GM23248 (cell line): ENCODE results near the gene LSM14B. TPM values are rescaled to one million over a fixed set of nuclear protein-coding genes. Genes with fewer than 3 reads are reported as not detected.

Experiments
- DNase-seq: peaks from one replicate; pipeline ENCODE4 v3.0.0-alpha.2; 2015
- H2AFZ ChIP-seq: fragments of 200-600 bp; sonication (generic); 2 replicates; pipeline ENCODE4 v1.6.1; 2016; ENCODE audit warnings: antibody characterized with exemption
- H3F3A ChIP-seq: fragments of 200-600 bp; sonication (generic); 2 replicates; pipeline ENCODE4 v1.6.1; 2016; ENCODE audit warnings: mild to moderate bottlenecking, antibody characterized with exemption, mixed run types; ENCODE audit not compliant: insufficient read depth
- H3K27ac ChIP-seq: fragments of 200-600 bp; sonication (generic); 2 replicates; pipeline ENCODE4 v1.5.1; 2016; ENCODE audit warnings: mild to moderate bottlenecking
- H3K27me3 ChIP-seq: fragments of 200-600 bp; sonication (generic); replicated peaks from 2 replicates; pipeline ENCODE4 v1.6.1; 2016; ENCODE audit warnings: mild to moderate bottlenecking; ENCODE audit not compliant: insufficient read depth
- H3K36me3 ChIP-seq: fragments of 200-600 bp; sonication (generic); 2 replicates; pipeline ENCODE4 v1.6.1; 2016; ENCODE audit warnings: low read depth, mild to moderate bottlenecking
- H3K4me1 ChIP-seq: fragments of 200-600 bp; sonication (generic); 2 replicates; pipeline ENCODE4 v1.6.1; 2016; ENCODE audit warnings: mild to moderate bottlenecking; ENCODE audit not compliant: insufficient read depth
- H3K4me2 ChIP-seq: fragments of 200-600 bp; sonication (generic); one replicate; pipeline ENCODE4 v1.6.1; 2016; ENCODE audit warnings: mild to moderate bottlenecking; ENCODE audit not compliant: unreplicated experiment
- H3K4me3 ChIP-seq: fragments of 200-600 bp; sonication (generic); 2 replicates; pipeline ENCODE4 v1.5.1; 2016; ENCODE audit warnings: mild to moderate bottlenecking
- H3K79me2 ChIP-seq: fragments of 200-600 bp; sonication (generic); 2 replicates; pipeline ENCODE4 v1.6.1; 2016; ENCODE audit warnings: mild to moderate bottlenecking; ENCODE audit not compliant: insufficient read depth
- H3K9ac ChIP-seq: fragments of 200-600 bp; sonication (generic); 2 replicates; pipeline ENCODE4 v1.6.1; 2016; ENCODE audit warnings: mild to moderate bottlenecking
- H3K9me2 ChIP-seq: fragments of 200-600 bp; sonication (generic); 2 replicates; pipeline ENCODE4 v1.6.1; 2016; ENCODE audit warnings: mixed run types, mild to moderate bottlenecking, moderate library complexity; ENCODE audit not compliant: insufficient read depth
- H3K9me3 ChIP-seq: fragments of 200-600 bp; sonication (generic); one replicate; pipeline ENCODE4 v1.6.1; 2017; ENCODE audit warnings: low read depth
- H4K20me1 ChIP-seq: fragments of 200-600 bp; sonication (generic); 2 replicates; pipeline ENCODE4 v1.6.0; 2016; ENCODE audit not compliant: insufficient read depth
- EZH2 ChIP-seq: fragments of 200-600 bp; sonication (generic); IDR thresholded peaks from 2 replicates; pipeline ENCODE4 v1.6.1; 2018; ENCODE audit warnings: antibody characterized with exemption, mild to moderate bottlenecking; ENCODE audit not compliant: insufficient read depth, poor library complexity, severe bottlenecking
- EZH2phosphoT487 ChIP-seq: fragments of 200-600 bp; sonication (generic); IDR thresholded peaks from 2 replicates; pipeline ENCODE4 v1.6.1; 2018; ENCODE audit warnings: antibody characterized with exemption, moderate library complexity, mild to moderate bottlenecking, low read depth; ENCODE audit not compliant: insufficient read depth
- WGBS, 2 experiments: methylation state at CpG; one replicate each; pipeline ENCODE4 v1.1.6; 2015 to 2017; ENCODE audit warnings: low lambda C conversion rate in 2 of 2, low coverage in 1 of 2; ENCODE audit errors: missing lambda C conversion rate in 2 of 2; 5-methylcytosine and 5-hydroxymethylcytosine counted together
- in situ Hi-C: fragments of 300-500 bp; cut with MboI; formaldehyde crosslinking; loops from 2 replicates; pipeline ENCODE4 v1.15.0; 2020
- polyA plus RNA-seq: library from polyadenylated mRNA; unstranded; fragments of >200 nt; fragmentation: Nextera tagmentation; extraction: Ambion mirVana; gene quantifications from 2 replicates; pipeline ENCODE4 v1.2.1, GENCODE V29; 2016
- total RNA-seq: library from RNA; depleted of rRNA; stranded (reverse); fragments of >200 nt; shearing (Covaris generic); gene quantifications from 2 replicates; pipeline ENCODE4 v1.2.3, GENCODE V29; 2014

The LSM14B gene
- total and polyA plus RNA-seq, 2 experiments from 2014 or later: 1.3 to 28.0 TPM

GRCh38 chr20:62174870-62175624, 52.8 kb downstream of the LSM14B start:
- no peaks in the 10 kb centered on the region for H3K27me3 ChIP-seq
- WGBS, 2 experiments: 94 to 96% methylated on average over 24 to 26 of the region's 26 CpGs
- H3K9ac ChIP-seq: no peak overlapping the region
- no peak for DNase-seq
- H4K20me1 ChIP-seq: no peaks in the 10 kb centered on the region
- in situ Hi-C loops: no loop called here
- no peaks in the 10 kb centered on the region for H3K9me2 ChIP-seq
- H3K4me2 ChIP-seq: no peak overlapping the region
- H3F3A ChIP-seq: no peaks in the 10 kb centered on the region
- no peak overlapping the region for H3K4me3 ChIP-seq
- TF ChIP-seq EZH2phosphoT487 (no peak), EZH2 (no peak)
- no peaks in the 10 kb centered on the region for H3K79me2 ChIP-seq
- no peak overlapping the region for H3K27ac ChIP-seq
- no peaks in the 10 kb centered on the region for H3K4me1 ChIP-seq
- no peak overlapping the region for H2AFZ ChIP-seq
- peaks cover 3% of the 10 kb centered on the region; the same call in 1 of the 2 replicates for H3K36me3 ChIP-seq
- H3K9me3 ChIP-seq: no peaks in the 10 kb centered on the region

DNA sequence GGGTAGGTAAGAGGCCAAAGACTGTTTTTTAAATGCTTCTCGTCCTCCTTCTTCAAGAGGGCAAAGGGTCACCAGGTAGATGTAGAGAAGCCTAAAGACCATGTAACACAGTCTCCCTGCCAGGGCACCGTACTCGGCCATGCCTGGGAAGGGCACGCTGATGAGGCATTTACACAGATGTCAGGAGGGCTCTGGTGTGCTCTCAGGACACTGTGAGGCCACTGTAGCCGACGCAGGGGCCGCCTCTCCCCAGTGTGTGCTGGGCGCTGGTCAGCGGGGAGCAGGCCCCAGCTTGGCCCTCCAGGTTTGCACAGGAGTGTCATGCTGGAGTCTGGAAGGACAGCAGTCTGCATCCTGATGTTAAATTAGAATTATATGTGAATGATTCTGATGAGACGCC, 53.4 kb downstream of the LSM14B start:
- DNase-seq: no peak
- Histone ChIP-seq H2AFZ (no peak overlapping the region), H3F3A (no peaks in the 10 kb centered on the region; the same call in 1 of the 2 replicates), H3K4me3 (no peak overlapping the region), H3K4me1 (no peaks in the 10 kb centered on the region), H3K27me3 (no peaks in the 10 kb centered on the region), H3K27ac (no peak overlapping the region), H3K9me3 (no peaks in the 10 kb centered on the region), H3K9me2 (no peaks in the 10 kb centered on the region), H3K9ac (no peak overlapping the region), H3K79me2 (no peaks in the 10 kb centered on the region), H4K20me1 (no peaks in the 10 kb centered on the region), H3K36me3 (peaks cover 3% of the 10 kb centered on the region; the same call in 1 of the 2 replicates), H3K4me2 (no peak overlapping the region)
- TF ChIP-seq EZH2phosphoT487 (no peak), EZH2 (no peak)
- in situ Hi-C loops: no loop called here
- WGBS, 2 experiments: 93 to 96% methylated on average over 10 of the region's 10 CpGs

DNA sequence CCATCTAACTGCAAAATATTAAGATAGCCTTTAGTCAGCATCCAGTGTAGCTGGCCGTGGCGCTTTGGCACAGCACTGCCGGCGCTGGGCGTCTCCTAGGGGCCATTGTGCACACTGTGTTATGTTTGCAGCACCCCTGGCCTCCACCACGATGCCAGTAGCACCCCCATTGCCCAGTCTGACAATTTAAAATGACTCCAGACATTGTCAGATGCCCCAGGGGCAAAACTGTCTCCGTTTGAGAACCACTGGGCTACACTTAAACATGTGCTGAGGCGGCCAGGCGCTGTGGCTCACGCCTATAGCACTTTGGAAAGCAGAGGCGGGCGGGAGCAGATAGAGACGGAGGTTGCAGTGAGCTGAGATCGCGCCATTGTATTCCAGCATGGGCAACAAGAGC, 54.6 kb downstream of the LSM14B start:
- H3K9me3 ChIP-seq: no peaks in the 10 kb centered on the region
- in situ Hi-C loops: no loop called here

GRCh38 chr20:62177307-62177706, 55.0 kb downstream of the LSM14B start:
- WGBS, 2 experiments: 89 to 92% methylated on average over 9 of the region's 9 CpGs
- H3K9me2 ChIP-seq: no peaks in the 10 kb centered on the region
- H3K4me1 ChIP-seq: peaks cover 9% of the 10 kb centered on the region
- H3K79me2 ChIP-seq: peaks cover 7% of the 10 kb centered on the region; the same call in 1 of the 2 replicates
- no peak overlapping the region for H2AFZ ChIP-seq
- no peaks in the 10 kb centered on the region for H3K27me3 ChIP-seq
- in situ Hi-C loops: no loop called here
- H4K20me1 ChIP-seq: no peaks in the 10 kb centered on the region
- TF ChIP-seq EZH2phosphoT487 (no peak), EZH2 (no peak)
- no peak overlapping the region for H3K4me2 ChIP-seq
- H3K27ac ChIP-seq: no peak overlapping the region
- H3F3A ChIP-seq: peaks cover 14% of the 10 kb centered on the region
- no peak overlapping the region for H3K4me3 ChIP-seq
- H3K9me3 ChIP-seq: no peaks in the 10 kb centered on the region
- no peak overlapping the region for H3K9ac ChIP-seq
- DNase-seq: no peak
- H3K36me3 ChIP-seq: peaks cover 7% of the 10 kb centered on the region; the same call in 1 of the 2 replicates

More for the DNA sequence above, 54.6 kb downstream of the LSM14B start:
- WGBS, 2 experiments: 95 to 96% methylated on average over 15 of the region's 15 CpGs
- no peak for DNase-seq
- Histone ChIP-seq H3K4me3 (no peak overlapping the region), H4K20me1 (no peaks in the 10 kb centered on the region), H3K36me3 (peaks cover 7% of the 10 kb centered on the region; the same call in 1 of the 2 replicates), H3K9ac (no peak overlapping the region), H3K27me3 (no peaks in the 10 kb centered on the region), H3F3A (peaks cover 10% of the 10 kb centered on the region), H3K9me2 (no peaks in the 10 kb centered on the region), H3K27ac (no peak overlapping the region), H2AFZ (no peak overlapping the region), H3K4me1 (peaks cover 6% of the 10 kb centered on the region), H3K79me2 (peaks cover 3% of the 10 kb centered on the region; the same call in 1 of the 2 replicates), H3K4me2 (no peak overlapping the region)
- TF ChIP-seq EZH2phosphoT487 (no peak), EZH2 (no peak)
